ENCODE results near the gene IRF2. TPM values are rescaled to one million over a fixed set of nuclear protein-coding genes. Genes with fewer than 3 reads are reported as not detected.
A peak's percentile ranks its signal among the peaks of the same experiment; 100 is the strongest.

Gene IRF2
- total RNA-seq, 4 donors from 2014 or later: 32.3 to 50.1 (median 36.4) TPM

DNA sequence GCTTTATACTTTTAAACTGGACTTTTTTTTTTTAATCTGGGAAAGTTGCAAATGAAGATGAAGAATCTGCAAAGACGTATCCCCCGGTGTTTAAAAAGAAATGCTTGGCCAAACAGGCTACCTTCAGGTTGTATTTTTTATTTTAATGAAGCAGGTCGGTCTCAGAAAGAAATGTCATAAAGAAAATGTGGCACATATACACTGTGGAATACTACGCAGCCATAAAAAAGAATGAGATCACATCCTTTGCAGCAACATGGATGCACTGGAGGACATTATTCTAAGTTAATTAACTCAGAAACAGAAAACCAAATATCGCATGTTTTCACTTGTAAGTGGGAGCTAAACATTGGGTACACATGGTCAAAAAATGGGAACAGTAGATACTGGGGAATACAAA, 123.4 kb downstream of the IRF2 start:
- no peak for DNase-seq (ENCODE audit: extremely low spot score)
- Histone ChIP-seq H3K9me3 (no peaks in the 10 kb centered on the region), H3K36me3 (no peaks in the 10 kb centered on the region), H3K4me3 (no peak overlapping the region), H3K27me3 (no peaks in the 10 kb centered on the region), H3K27ac (replicated peaks in 1 of 4) (no peak overlapping the region), H3K4me1 (peaks cover 30 to 33% (median 31%) of the 10 kb centered on the region in 4 donors)
- 97% methylated on average over 5 of the region's 5 CpGs for WGBS
- TF ChIP-seq EP300 (IDR thresholded peaks at IDR 0.05) (no peak), POLR2AphosphoS5 (IDR thresholded peaks at IDR 0.05) (no peak), POLR2A (IDR thresholded peaks at IDR 0.05; ENCODE audit: low read depth) (no peak)
- TF ChIP-seq, protein P1, sequence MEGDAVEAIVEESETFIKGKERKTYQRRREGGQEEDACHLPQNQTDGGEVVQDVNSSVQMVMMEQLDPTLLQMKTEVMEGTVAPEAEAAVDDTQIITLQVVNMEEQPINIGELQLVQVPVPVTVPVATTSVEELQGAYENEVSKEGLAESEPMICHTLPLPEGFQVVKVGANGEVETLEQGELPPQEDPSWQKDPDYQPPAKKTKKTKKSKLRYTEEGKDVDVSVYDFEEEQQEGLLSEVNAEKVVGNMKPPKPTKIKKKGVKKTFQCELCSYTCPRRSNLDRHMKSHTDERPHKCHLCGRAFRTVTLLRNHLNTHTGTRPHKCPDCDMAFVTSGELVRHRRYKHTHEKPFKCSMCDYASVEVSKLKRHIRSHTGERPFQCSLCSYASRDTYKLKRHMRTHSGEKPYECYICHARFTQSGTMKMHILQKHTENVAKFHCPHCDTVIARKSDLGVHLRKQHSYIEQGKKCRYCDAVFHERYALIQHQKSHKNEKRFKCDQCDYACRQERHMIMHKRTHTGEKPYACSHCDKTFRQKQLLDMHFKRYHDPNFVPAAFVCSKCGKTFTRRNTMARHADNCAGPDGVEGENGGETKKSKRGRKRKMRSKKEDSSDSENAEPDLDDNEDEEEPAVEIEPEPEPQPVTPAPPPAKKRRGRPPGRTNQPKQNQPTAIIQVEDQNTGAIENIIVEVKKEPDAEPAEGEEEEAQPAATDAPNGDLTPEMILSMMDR (IDR thresholded peaks at IDR 0.05): no peak
- intact Hi-C loops (cut with DNase I): no loop called here

DNA sequence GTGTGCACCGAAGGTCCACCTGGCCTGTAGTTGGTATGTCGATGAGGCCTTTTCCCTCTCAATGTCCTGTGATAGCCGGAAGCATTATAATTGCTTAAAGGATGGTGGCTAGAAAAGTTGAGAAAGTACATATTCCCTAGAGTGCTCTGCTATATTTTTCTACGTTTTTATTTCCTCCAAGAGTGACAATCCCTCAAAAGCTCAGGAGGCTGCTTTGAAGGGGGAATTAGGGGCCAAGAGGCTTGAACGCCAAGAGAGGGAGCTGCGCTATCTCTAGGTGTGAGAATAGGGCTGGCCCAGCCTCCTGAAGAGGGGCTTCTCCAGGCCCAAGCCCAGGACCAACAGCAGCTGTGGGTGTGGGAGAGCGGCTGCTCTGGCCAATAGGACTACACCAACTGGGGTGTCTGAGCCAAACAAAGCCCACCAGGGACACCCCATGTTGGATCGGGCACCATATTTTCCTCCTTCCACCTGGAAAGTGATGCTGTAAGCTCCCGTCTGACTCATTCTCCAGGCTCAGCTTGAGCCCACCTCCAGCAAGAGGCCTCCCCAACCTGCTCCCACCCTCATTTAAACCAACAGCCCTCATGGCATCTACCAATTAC, 124.0 kb downstream of the IRF2 start:
- Histone ChIP-seq H3K27ac (replicated peaks in 1 of 4) (no peak overlapping the region), H3K4me1 (peaks cover 30 to 36% (median 33%) of the 10 kb centered on the region in 4 donors), H3K27me3 (no peaks in the 10 kb centered on the region), H3K36me3 (no peaks in the 10 kb centered on the region), H3K9me3 (no peaks in the 10 kb centered on the region), H3K4me3 (no peak overlapping the region)
- no peak for DNase-seq (ENCODE audit: extremely low spot score)
- 92% methylated on average over 9 of the region's 9 CpGs for WGBS
- TF ChIP-seq POLR2A (IDR thresholded peaks at IDR 0.05; ENCODE audit: low read depth): no peak
- TF ChIP-seq, protein P1 (IDR thresholded peaks at IDR 0.05): no peak
- no peak for TF ChIP-seq POLR2AphosphoS5 (IDR thresholded peaks at IDR 0.05)
- intact Hi-C loops (cut with DNase I): no loop called here

DNA sequence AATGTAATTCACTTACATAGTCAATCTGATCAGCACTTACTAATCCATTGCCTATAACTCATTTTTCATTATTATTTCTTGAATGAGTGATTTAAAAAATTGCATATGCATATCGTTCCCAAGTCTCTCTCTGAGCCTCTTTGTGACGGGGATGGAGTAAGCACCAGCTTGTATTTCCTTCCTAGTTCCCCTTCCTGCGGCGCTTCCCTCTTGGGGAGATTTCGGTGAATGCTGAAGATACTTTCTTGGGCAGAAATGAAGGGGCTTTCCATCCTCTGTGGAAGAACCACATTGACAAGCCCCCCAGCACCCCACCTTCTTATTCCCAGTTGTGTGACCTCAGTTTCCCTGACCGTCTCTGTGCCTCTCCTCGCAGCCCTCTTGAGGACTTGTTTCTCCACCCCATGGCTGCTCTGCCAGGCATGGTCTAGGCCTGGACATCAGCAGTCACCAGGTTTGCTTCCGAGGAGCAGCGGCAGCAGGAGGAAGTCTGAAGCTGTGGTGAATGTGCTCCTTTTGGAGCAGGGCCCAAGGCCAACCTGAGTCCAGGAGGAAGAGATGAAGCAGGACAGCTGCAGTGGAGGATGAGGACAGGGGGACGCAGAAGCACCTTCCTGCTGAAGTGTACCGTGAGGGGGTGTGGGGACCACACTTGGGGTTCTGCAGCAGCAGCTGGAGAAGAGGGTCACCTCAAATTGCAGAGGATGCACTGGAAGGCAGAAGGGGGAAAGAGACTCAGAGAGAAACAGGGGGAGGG, 124.9 kb downstream of the IRF2 start:
- WGBS: 87% methylated on average over 10 of the region's 11 CpGs
- intact Hi-C loops (cut with DNase I): no loop called here
- no peaks in the 10 kb centered on the region for H3K9me3 ChIP-seq
- no peak for TF ChIP-seq POLR2AphosphoS5 (IDR thresholded peaks at IDR 0.05)
- TF ChIP-seq, protein P1 (IDR thresholded peaks at IDR 0.05): no peak
- no peak for TF ChIP-seq EP300 (IDR thresholded peaks at IDR 0.05)
- no peak for TF ChIP-seq POLR2A (IDR thresholded peaks at IDR 0.05; ENCODE audit: low read depth)
- H3K36me3 ChIP-seq: no peaks in the 10 kb centered on the region
- H3K27ac ChIP-seq (replicated peaks in 1 of 4): peak overlapping the region in 1 of 4 donors; percentile 4
- DNase-seq (ENCODE audit: extremely low spot score): no peak
- H3K4me1 ChIP-seq: peaks cover 24 to 37% (median 33%) of the 10 kb centered on the region in 4 donors
- H3K27me3 ChIP-seq: no peaks in the 10 kb centered on the region
- no peak overlapping the region for H3K4me3 ChIP-seq

DNA sequence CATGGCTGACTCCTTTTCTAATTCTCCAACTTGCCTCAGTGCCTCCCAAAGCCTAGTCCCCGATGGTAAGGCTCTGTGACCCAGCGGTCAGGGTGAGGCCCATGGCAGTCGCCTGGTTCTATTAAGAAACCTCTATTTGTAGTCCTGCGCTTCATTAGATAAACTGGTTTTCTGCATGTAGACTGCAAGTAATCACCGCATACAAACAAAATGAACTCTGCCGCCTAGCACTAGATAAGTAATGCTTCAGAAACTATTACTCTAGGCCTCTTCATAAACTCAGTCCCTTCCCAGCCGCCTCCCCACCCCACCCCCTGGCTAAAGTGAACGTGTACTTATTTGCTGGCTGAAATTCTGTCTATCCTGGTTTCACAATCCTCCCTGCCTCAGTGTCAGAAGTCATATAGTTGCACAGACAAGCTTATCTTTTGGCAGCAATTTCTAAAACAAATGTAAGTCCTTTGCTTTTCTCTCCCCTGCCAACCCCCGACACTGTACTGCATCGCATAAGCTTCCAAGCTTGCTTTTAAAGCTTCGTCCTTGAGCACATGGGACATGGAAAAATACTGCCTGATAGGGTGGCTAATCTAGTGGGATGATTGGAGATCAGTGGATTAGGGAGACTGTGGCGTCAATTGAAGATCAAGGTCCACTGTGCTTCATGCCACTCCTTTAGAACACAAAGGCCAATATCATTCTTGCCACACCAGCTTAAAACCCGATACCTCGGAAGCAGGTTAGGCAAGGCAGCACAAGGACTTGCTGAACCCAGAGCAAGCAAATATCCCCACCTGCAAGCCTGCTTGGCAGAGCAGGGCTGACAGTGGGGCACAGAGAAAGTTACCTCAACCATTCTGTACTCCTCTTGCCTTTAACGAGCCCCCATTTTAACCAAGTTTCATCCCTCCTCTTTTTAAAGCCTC, 125.8 kb downstream of the IRF2 start:
- Histone ChIP-seq H3K4me1 (peaks cover 28 to 39% (median 36%) of the 10 kb centered on the region in 4 donors), H3K36me3 (no peaks in the 10 kb centered on the region), H3K4me3 (no peak overlapping the region), H3K27me3 (no peaks in the 10 kb centered on the region), H3K27ac (replicated peaks in 1 of 4) (peak overlapping the region; percentile 42 to 67 (median 52)), H3K9me3 (no peaks in the 10 kb centered on the region)
- 74% methylated on average over 15 of the region's 15 CpGs for WGBS
- no peak for DNase-seq (ENCODE audit: extremely low spot score)
- intact Hi-C loops (cut with DNase I): no loop called here
- TF ChIP-seq, protein P1 (IDR thresholded peaks at IDR 0.05): no peak
- no peak for TF ChIP-seq POLR2AphosphoS5 (IDR thresholded peaks at IDR 0.05)
